GM18511 (cell line): Measurements from ENCODE around the gene CRYL1.

Source experiments
- ATAC-seq: cut with Tn5 transposase; IDR thresholded peaks from one replicate; pipeline ENCODE4 v1.9.1; 2021; ENCODE audit warnings: mild to moderate bottlenecking, moderate library complexity; ENCODE audit not compliant: unreplicated experiment

CRYL1 gene

DNA sequence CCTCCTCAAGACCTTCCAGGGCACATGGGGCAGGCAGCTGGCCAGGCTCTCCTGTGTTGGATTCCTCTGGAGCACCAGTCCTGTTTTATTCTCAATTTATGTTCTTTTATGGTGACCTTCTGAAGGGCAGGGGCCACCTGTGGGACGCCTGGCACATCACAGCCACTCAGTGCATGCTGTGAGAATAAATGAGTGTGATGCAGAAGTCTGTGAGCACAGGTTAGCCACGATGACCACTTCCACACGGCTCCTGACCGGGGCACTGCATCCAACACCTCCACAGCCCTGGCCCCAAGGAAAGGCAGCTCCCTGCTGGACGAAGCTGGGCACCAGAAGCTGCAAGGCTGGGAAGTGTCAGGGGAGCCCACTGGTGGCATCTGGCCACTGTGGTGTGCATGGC lies 122.8 kb downstream of the CRYL1 start:
- no peak for ATAC-seq

- no peak for ATAC-seq
Measured at GRCh38 chr13:20401931-20402856, 123.5 kb downstream of the CRYL1 start.

- no peak for ATAC-seq
Measured at GRCh38 chr13:20401531-20401930, 124.1 kb downstream of the CRYL1 start.

- no peak for ATAC-seq
Measured at GRCh38 chr13:20400774-20401173, 124.9 kb downstream of the CRYL1 start.

DNA sequence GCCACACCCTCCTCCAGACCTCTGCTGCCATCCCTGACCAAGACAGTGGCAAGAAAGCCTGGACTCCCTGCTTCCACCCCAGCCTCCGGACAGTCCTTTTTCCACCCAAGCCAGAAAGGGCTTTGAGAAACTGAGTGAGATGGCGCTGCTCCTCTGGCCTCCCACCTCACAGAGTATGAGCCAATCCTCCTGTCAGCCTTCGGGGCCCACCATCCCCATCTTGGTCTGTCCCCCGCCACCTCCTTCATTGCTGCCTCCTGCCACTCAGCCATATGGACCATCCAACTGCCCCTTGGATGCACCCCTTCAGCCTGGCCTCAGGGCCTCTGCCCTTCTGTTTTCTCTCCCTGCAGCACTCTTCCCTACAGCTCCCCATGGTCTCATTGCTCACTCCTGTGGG lies 125.7 kb downstream of the CRYL1 start:
- ATAC-seq, result no peak

GRCh38 chr13:20399515-20399914 lies 126.1 kb downstream of the CRYL1 start:
- no peak for ATAC-seq

- no peak for ATAC-seq
Measured at GRCh38 chr13:20398459-20398858, 127.2 kb downstream of the CRYL1 start.

- ATAC-seq, result no peak
Measured at GRCh38 chr13:20397896-20398295, 127.8 kb downstream of the CRYL1 start.

DNA sequence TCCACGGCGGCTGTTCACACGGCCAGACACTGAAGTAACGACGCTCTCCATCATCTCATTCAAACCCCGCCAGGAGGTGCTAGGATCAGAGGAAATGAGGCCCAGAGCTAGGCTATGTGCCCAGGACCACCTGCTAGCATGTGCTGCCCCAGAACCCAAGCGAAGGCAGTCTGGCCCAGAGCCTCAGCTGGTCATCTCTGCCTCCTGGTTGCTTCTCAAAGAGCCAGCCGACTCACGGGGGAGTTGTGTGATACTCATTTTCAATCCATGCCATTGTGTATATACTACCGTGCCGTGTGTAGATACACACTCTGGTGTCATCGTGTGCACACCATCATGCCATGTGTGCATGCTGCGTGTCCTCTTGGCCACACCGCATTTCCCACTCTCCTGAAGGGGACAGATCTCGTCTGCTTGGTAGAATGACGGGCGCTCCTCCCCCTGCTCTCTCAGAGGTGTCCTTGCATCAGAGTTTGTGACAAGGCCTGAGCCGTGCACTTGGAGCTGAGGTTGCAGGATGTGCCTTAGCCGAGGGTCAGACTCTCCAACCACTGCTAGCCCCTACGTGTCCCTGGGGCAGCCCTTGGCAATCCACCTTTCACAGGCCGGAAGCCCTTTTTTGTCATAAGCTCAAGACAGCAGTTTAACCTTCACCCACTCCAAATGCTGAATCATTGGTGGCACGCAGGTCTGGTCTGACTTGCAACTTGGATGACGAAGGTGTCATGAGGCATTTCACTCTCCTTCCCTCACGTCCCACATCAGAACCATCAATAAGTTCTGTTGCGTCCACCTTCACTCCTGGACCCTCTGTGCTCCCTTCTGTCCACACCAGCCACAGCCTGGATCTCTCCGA lies 130.4 kb downstream of the CRYL1 start:
- no peak for ATAC-seq

GRCh38 chr13:20394506-20394905 lies 131.2 kb downstream of the CRYL1 start:
- ATAC-seq, result no peak

GRCh38 chr13:20394169-20394501 lies 131.5 kb downstream of the CRYL1 start:
- no peak for ATAC-seq

DNA sequence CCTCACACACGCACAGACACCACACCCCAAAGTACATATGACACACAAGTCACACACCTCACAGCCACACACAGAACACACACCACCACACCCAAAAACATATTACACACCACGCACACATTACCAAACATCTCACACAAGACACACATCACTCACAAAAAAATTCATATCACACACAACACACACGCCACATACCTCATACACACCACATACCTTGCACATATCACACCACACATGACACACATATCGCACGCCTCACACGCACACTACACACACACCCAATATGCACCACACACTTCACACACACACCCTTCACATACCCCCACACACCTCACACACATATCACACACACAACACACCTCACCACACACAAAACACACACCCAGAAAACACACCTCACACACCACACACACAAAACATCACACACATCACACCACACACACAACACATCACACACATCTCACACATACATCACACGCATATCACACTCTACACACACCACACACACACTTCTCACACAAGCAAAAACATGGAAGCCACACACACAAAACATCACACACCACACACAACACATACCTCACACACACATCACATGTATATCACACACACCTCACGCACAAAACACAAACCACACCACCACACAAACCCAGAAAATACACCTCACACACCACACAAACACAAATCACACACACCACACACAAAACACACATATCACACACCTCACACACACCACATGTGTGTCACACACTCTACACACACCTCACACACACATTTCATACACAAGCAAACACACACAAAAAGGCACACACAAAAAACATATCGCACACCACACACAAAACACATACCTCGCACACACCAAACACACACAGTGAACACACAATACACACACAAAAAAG lies 132.1 kb downstream of the CRYL1 start:
- no peak for ATAC-seq

- ATAC-seq, result no peak
Measured at GRCh38 chr13:20392530-20392929, 133.1 kb downstream of the CRYL1 start.

DNA sequence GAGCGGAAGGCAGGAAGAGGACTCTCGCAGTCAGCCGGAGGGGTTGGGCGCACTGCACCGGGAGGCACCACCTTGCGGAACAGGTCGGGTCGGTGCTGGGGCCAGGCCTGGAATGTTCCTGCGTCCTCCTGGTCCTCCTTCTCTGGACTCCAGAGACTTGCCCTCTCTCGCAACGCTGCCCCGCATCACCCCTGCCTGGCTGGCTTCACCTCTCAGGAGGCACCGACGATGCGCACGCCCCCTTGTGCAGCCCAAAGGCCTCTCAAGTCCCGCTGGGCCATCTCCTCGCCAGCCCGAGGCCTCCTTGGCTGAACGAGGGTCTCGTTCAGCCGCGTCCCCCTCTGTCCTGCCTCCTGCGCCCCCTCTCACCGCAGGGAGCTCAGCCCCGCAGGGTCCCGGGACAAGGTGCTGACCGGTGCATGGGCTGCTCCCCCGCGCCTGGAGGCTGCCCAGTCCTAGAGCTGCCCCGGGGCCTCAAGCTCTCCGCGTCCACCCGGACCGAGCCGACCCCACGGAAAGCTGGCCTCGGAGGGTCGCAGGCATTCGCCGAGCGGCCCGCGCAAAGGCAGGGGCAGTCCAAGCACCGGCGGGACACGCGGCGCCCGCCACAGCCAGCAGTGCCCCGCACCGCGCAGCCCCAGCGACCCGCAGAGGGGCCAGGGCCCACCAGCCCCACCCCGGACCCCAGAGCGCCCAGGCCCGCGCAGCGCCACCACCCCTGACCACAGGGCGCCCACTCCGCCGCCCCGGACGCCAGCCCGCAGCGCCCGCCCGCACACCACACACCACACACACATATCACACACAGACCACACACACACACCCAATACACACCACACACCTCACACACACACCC lies 133.8 kb downstream of the CRYL1 start:
- no peak for ATAC-seq

DNA sequence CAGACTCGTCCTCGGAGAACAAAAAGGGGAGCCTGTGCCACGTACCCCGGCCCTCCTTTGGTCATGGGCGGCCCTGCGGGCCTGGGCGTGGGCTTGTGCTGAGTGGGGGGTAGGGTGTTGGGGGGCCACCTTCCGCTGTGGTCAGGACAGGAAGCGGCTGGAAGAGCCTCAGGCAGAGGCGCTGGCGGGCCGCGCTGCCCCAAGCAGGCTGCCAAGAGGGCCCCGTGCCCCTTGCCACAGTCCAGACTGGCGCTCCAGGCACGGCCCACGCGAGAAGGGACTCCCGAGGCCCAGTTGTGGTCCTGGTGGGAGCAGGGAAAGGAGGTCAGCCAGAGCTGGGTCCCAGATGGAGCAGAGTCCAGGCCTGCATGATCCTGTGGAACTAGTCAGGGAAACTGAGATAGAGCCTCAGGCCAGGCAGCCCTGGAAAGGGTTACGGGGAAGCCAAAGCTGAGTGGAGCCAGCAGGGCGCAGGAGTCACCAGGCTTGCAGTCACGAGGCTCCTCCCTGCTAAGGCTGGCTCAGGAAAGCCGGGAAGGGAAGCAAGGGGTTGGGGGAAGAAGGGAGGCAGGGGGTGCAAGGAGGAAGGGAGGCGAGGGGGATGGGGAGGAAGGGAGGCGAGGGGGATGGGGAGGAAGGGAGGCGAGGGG lies 135.0 kb downstream of the CRYL1 start:
- ATAC-seq, result no peak

DNA sequence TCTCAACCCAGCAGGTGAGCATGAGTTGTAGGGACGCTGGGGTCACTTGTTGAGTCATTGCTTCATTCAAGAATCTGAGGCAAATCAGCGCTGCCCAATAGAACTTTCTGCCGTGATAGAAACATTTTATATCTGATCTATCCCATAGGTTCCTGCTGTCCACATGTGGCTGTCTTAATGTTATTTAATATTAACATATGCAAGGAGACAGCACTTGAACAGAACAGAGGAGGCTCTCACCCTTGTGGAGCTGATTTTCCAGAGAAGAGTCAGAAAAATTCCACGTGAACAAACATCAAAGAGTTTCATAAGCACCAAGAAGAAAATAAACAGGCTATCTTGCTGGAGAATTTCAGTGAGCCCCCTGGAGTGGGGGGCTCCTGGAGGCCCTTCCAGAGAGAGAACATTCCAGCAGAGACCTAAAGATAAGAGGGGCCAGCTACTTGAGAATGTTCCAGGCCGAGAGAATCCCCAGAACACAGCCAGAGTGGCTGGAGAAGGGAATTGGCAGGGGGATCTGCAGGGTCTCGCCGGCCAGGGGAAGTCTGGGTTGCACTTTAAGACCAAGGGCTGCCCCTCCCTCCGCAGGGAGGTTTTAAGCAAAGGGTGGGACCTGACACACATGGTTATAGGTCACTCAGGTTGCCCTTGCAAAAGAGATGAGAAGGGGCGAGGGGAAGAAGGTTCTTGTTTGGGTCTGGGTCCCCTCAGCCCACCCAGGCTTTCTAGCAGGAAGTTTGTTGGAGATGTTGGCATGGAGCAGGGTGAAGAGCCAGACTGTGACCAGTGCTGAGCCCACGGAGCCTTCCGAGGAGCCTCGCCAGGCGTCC lies 135.7 kb downstream of the CRYL1 start:
- no peak for ATAC-seq

DNA sequence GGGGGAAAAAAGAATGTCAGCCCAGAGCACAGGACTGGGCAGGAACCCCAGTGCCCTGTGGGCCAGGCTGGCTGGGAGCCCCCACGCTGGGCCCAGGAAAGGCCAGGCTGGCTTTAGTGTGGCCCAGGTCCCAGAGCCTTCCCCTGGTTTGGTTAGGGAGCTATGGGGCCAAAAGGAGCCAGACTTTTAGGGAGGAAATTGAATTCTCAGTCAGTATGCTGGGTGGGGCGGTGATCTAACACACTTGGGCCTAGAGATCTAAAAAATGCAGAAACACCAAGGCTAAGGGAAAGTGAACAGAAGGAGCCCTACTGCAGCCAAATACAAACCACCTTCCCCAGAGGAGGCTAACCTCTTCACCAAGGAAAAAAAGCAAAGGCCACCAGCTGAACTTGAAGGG lies 137.5 kb downstream of the CRYL1 start:
- ATAC-seq, result no peak

DNA sequence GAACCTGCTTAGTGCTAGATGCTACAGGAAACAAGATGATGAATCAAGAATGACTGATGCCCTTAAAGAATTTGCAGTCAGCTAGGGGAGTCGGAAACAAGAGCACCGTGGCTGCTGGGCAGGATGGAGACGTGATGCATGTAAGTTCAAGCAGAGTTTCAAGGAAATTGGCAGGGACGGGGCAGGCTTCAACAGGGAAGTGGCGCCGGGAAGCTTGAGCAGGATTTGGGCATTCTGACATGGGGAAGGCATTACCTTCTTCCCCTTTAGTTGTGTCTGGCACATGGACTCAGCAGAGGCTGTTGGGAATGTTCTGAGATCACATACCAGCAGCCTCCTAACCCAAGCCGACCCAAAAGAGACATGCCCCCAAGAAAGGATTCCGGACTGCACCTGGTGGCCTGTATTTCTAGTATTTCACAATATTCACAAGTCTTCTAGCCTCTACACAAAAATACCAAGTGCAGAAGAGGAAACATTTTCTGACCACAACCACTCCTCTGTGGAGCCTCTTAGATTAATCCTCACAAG lies 138.2 kb downstream of the CRYL1 start:
- ATAC-seq, result no peak
